ENCODE data around the gene ATAD3B. TPM values are rescaled to one million over a fixed set of nuclear protein-coding genes. Genes with fewer than 3 reads are reported as not detected.
"Not testable (repeated sequence)": the region's sequence is repeated elsewhere in the genome, so short reads cannot be mapped to it uniquely, and the experiment has no call there.

ATAD3B gene
- total RNA-seq, 1 experiment from 2014 or later = 36.3 TPM

DNA sequence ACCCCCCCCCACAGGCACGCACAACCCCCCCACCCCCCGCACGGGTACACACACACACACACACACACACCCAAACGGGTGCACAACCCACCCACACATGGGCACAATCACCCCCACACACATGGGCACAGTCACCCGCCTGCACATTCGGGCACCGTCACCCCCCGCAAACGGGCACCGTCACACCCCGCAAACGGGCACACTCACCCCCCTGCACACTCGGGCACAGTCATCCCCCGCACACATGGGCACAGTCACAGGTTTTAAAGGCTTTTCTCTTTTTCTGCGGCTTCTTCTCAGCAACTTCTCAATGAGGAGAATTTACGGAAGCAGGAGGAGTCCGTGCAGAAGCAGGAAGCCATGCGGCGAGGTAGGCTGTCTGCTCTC, 47.0 kb downstream of the ATAD3B start:
- DNase-seq (ENCODE audit: low read depth, low spot score); in situ Hi-C loops (cut with HindIII; ENCODE audit: low pct_unique_long_range_greater_than_20kb, low sequenced_read_pairs): not testable (repeated sequence)

DNA sequence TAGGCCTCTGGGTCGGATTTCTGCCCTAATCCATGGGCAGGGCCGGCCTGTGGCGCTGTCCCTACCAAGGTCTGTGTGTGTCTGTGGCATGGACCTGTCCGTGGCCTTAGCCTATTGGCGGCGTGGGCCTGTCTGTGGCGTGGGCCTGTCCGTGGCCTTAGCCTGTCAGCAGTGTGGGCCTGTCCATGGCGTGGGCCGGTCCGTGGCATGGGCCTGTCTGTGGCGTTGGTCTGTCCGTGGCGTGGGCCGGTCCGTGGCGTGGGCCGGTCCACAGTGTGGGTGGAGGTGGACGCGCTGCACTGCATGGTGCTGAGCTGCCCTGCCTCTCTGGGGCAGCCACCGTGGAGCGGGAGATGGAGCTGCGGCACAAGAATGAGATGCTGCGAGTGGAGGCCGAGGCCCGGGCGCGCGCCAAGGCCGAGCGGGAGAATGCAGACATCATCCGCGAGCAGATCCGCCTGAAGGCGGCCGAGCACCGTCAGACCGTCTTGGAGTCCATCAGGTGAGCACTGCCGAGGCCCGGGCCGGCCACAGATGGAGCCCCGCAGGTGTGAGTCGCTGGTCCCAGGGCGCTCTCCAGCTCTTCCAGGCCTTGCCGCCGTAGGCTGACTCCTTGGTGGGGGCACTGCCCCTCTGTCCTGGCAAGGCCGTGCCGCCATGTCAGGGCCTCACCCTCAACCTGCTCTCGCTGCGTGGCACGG, 48.4 kb downstream of the ATAD3B start:
- in situ Hi-C loops (cut with HindIII; ENCODE audit: low pct_unique_long_range_greater_than_20kb, low sequenced_read_pairs); DNase-seq (ENCODE audit: low read depth, low spot score): not testable (repeated sequence)

DNA sequence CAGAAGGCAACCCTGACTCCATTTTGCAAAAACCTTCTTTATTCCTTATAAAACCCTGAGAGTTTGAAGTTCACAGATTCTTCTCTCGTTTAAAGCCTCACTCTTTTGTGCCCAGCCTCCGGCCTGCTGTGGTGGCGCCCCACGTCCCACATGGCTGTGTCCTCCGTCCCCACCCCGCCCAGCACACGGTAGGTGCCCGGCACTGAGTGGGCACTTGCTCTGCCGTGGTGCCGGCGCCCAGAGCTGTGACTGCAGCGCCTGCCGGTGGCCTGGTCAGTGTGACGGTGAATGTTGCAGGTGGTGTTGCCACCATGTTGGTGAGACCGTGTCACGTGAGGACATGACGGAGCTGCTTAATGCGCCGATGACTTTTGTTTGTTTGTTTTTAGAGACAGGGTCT, 49.8 kb downstream of the ATAD3B start:
- in situ Hi-C loops (cut with HindIII; ENCODE audit: low pct_unique_long_range_greater_than_20kb, low sequenced_read_pairs) = no loop called here
- no peak for DNase-seq (ENCODE audit: low read depth, low spot score)

DNA sequence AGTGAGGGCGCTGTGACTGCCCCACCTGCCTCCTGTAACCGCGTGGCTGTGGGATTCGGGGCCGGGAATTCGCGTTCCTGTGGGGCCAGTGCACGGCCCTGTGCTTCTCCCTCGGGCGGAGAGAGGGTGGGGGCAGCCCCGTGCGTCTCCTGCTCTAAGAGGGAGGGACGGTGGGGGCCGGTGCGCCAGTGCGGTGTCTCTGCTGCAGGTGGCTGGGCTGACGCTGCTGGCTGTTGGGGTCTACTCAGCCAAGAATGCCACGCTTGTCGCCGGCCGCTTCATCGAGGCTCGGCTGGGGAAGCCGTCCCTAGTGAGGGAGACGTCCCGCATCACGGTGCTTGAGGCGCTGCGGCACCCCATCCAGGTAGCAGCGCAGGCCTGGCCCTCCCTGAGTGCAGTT, 51.0 kb downstream of the ATAD3B start:
- in situ Hi-C loops (cut with HindIII; ENCODE audit: low pct_unique_long_range_greater_than_20kb, low sequenced_read_pairs); DNase-seq (ENCODE audit: low read depth, low spot score): not testable (repeated sequence)

DNA sequence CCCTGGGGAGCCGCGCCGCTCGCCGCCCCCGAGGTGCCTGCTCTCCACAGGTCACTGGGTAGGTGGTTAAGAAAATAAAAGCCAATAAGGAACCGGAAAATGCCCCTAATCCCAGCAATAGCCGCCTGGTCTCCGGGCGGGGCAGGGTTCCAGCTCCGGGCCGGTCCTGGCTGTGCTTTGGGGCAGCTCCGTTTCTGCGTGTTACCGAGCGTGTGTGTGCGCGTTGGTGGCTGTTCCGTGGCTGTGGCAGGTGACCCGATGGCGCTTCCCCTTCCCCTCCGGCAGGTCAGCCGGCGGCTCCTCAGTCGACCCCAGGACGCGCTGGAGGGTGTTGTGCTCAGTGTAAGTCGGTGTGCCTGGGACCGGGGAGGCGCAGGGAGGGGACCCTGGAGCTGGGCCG, 51.7 kb downstream of the ATAD3B start:
- DNase-seq (ENCODE audit: low read depth, low spot score); in situ Hi-C loops (cut with HindIII; ENCODE audit: low pct_unique_long_range_greater_than_20kb, low sequenced_read_pairs): not testable (repeated sequence)

DNA sequence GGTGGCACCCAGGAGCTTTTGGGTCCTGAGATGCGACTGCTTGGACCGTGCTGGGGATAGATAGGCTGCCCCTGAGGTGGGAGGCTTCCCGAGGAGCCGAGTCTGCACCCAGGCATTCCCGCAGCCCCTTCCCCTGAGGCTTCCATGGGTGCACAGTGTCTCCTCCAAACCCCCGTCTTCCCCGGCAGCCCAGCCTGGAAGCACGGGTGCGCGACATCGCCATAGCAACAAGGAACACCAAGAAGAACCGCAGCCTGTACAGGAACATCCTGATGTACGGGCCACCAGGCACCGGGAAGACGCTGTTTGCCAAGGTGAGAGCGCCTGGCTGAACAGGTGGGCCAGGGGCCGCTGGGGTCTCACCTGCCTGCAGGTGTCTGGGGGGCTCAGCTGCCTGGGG, 52.1 kb downstream of the ATAD3B start:
- in situ Hi-C loops (cut with HindIII; ENCODE audit: low pct_unique_long_range_greater_than_20kb, low sequenced_read_pairs); DNase-seq (ENCODE audit: low read depth, low spot score): not testable (repeated sequence)

DNA sequence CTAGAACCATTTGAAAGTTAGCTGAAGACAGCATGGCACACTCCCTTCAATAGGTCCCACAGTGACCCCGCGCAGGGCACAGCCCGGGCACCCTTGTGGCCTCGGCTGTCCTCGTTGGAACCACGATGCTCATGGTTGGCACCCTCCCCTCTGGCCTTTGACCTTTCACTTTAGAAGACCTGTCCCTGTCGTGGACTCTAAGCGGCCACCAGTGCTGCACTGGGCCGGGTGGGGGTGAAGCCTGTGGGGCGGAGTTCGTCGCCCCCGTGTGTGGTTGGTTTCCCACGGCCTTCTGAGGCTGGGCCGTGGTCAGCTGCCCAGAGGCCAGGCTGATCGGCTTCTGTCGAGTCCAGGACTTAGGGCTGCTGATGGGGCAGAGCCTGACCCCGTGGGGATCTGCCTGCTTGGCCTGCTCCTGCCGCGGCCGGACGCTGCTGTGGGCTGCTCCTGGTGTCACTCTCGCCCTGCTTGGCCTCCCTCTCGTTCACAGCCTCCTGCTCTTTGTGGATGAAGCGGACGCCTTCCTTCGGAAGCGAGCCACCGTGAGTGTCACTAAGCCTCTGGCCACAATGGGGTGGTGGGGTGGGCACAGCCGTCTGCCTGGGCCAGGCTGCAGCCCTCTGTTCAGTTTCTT, 53.3 kb downstream of the ATAD3B start:
- in situ Hi-C loops (cut with HindIII; ENCODE audit: low pct_unique_long_range_greater_than_20kb, low sequenced_read_pairs); DNase-seq (ENCODE audit: low read depth, low spot score): not testable (repeated sequence)

DNA sequence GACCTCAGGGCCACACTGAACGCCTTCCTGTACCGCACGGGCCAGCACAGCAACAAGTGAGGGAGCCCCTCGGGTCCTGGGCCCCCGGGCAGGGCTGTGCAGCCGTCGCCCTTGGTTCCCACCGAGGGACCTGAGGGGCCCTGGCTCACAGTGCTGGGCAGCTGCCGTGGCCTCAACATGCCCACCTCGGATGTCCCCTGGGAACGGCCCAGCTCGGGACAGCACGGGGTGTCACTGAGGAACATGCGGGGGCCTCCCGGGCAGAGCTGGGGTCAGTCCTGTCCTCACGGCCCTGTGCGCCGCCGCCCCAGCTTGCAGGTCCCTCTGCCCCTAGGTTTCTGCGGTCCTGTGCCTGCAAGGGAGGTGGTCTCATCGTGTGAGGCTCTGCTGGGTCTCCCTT, 54.9 kb downstream of the ATAD3B start:
- DNase-seq (ENCODE audit: low read depth, low spot score); in situ Hi-C loops (cut with HindIII; ENCODE audit: low pct_unique_long_range_greater_than_20kb, low sequenced_read_pairs): not testable (repeated sequence)

DNA sequence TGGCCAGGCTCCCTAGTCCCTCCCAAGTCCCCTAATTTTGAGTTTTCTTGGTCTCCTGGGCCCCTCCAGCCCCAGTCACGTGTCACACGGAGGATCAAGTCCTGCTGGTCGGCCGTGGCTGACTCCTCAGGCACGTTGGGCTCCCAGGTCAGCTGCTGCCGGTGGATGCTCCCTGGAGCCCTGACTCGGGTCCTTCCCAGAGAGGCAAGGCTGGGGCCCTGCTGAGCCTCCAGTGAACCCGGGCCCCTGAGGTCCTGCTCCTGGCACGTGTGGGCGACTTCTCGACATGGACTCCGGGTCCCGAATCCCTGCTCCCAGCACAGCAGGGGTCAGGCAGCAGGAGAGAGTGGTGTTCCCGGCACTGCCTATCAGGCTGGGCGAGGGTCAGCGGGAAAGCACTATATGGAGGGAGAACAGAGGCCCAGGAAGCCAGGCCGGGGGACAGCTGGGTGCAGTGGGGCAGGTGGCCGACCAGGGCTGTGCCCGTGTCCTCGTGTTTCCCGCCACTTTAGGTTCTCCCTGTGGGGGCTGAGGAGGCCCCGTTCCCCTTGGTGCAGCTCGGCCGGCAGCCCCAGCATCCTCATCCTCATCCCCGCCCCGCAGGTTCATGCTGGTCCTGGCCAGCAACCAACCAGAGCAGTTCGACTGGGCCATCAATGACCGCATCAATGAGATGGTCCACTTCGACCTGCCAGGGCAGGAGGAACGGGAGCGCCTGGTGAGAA, 55.7 kb downstream of the ATAD3B start:
- DNase-seq (ENCODE audit: low read depth, low spot score) = no peak
- in situ Hi-C loops (cut with HindIII; ENCODE audit: low pct_unique_long_range_greater_than_20kb, low sequenced_read_pairs) = no loop called here

DNA sequence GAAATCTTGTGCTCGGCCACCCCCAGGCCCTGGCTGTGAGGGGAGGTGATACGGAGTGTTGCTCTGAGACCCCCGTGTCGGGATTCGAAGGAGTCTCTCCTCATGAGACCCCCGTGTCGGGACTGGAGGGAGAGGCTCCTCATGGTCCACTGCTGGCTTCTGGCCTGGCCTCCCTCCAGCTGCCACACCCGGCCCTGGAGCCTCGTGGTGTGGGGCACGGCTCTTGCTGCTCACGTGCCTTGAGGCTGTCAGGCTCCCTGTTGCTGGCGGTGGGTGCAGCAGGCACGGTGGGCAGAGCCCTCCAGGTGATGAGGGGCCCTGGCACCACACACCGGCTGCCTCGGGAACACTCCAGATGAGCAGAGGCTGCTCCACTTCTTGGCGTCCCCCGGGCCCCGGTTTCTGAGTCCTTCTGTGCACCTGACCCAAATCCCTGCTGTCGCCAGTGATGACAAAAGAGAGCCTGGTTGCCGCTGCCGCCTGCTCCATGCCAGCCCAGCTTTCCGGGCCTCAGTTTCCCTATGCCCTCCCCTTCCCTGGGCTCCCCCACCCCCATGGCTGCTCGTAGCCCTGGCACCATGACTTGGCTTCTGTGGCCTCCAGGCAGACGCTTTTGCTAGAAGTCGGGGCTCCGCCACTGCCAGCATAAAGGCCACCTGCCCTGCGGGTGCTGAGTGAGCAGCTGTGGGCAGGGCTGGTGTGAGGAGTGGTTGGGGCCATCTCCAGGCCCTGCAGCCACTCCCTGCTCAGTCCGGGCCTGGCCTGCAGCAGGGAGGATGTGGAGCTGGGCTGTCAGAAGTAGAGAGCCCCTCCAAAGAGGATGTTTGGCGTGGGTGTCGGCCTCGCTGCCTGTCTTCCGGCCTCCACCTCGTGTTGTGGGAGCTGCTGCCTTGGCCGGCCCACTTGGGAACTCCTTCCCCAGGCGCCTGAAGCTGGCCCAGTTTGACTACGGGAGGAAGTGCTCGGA, 57.0 kb downstream of the ATAD3B start:
- no peak for DNase-seq (ENCODE audit: low read depth, low spot score)
- in situ Hi-C loops (cut with HindIII; ENCODE audit: low pct_unique_long_range_greater_than_20kb, low sequenced_read_pairs) = no loop called here

DNA sequence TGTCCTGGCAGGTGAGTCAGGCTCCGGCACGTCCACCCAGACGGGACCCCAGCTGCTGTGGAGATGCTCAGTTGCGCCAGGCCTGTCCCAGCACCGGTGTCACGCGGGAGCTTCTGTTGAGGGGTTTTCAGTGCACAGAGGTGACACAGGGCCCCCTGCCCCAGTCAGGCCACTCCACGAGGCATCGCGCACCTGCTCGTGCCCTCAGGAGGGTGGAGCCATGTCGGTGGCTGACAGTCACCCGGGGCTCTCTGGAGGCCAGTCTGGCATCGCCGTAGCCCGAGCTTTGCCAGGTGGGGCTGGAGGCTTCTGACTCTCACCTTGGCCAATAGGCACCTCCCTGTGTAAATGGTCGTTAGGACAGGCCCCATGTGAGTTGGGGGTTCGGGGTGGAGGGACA, 57.8 kb downstream of the ATAD3B start:
- in situ Hi-C loops (cut with HindIII; ENCODE audit: low pct_unique_long_range_greater_than_20kb, low sequenced_read_pairs) = no loop called here
- no peak for DNase-seq (ENCODE audit: low read depth, low spot score)

DNA sequence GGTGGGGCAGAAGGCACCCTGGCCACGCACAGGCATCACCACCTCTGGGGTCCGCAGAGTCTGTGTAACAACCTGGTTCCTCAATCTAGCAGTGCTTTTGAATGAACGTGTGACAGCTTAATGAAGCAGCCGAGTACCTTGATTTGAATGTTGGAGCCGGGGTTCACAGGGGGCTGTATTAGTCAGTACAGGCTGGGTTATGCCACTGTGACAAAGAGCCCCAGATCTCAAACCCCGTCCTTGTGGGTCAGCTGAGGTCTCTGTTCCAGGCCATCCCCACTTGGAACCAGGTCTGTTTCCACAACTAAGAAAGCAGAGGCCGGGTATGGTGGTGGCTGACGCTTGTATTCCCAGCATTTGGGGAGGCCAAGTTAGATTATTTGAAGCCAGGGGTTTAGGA, 58.4 kb downstream of the ATAD3B start:
- DNase-seq (ENCODE audit: low read depth, low spot score) = no peak
- in situ Hi-C loops (cut with HindIII; ENCODE audit: low pct_unique_long_range_greater_than_20kb, low sequenced_read_pairs) = no loop called here

DNA sequence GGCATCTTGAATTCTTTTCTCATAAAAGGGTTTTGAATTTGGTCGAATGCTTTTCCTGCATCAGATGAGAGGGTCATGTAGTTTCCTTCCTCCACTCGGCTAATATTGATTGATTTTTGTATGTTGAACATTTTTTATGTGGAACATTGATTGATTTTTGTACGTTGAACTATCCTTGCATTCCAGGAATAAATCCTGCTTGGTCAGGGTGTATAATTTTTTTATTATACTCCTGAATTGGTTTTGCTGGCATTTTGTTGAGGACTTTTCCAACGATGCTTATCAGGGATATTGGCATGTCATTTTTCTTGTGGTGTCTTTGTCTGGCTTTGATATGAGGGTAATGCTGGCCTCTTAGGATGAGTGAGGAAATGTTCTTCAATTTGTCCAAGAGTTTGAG, 60.4 kb downstream of the ATAD3B start:
- in situ Hi-C loops (cut with HindIII; ENCODE audit: low pct_unique_long_range_greater_than_20kb, low sequenced_read_pairs) = no loop called here
- no peak for DNase-seq (ENCODE audit: low read depth, low spot score)

DNA sequence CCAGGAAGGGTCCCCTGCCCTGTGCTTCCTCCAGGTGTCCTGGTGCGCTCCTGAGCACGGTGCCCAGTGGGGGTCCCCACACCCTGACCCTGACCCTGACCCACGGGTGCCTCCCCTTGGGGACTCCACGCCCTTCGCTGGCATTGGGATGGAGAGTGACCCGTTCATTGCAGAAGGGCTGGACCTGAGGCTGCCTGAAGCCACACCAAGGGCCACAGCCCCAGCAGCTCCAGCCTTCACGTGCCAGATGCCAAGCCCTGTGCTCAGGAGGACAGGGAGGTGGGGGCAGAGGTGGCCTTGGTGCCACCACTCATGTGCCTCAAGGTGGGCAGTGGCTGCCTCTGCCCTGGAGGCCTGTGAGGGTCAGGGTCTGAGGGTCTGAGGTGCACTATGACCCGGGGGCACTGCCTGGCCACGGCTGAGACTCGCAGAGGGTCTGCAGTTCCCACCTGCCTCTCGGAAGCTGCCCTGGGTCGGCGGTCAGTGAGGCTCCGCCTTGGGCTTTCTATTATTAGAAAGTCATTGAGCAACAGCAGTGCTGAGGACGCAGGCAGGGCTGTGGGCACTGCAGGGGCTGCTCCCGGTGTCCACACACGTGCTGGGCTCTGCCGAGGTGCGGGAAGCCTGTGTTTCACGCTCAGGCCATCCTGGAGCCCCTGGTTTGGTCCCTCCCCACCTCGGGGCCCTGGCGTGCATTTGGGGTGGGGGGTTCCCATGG, 61.8 kb downstream of the ATAD3B start:
- in situ Hi-C loops (cut with HindIII; ENCODE audit: low pct_unique_long_range_greater_than_20kb, low sequenced_read_pairs); DNase-seq (ENCODE audit: low read depth, low spot score): not testable (repeated sequence)

DNA sequence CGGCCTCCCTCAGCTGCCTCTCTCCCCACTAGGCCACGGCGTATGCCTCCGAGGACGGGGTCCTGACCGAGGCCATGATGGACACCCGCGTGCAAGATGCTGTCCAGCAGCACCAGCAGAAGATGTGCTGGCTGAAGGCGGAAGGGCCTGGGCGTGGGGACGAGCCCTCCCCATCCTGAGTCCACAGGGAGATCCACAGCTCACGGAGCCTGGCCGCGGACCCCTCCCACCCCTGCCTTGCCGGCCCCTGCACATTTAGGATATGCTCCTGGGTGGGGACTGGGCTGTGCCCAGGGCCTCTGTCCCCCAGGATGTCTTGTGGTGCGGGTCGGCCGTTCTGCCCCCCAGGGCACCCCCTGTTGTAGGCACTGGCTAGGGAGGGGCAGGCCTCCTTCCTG, 62.3 kb downstream of the ATAD3B start:
- in situ Hi-C loops (cut with HindIII; ENCODE audit: low pct_unique_long_range_greater_than_20kb, low sequenced_read_pairs); DNase-seq (ENCODE audit: low read depth, low spot score): not testable (repeated sequence)

DNA sequence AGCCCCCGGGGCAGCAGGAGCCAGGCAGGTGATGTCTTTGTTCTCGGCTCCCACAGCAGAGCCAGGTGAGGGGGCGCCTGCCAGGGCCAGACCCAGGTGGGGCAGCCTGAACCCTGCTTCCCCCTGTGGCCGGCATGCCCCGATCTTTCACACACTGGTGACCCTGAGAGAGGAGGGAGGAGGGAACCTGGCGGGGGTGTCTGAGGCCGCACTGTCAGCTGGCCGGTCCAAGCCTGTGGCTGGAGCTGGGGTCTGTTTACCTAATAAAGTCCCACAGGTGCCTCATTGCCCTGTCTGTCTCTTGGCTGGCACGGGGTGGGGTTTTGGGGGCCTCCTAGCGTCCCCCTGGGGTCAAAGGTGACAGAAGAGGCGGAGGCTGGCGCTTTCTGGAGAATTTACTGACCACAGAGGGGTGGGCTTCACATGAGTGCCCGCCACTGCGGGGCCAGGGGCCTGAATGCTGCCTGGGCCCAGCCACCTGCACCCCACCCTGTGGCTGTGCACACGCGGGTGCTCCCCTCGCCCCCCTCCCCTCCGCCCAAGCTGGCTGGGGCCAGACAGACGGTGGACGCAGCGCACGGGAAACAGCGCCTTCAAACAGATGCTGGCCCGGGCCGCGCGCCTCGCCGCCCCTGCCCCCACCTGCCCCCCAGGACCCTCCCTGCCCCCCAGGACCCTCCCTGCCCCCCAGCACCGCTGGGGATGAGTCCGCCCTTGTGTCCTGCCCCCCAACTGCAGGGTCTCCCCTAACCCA, 63.0 kb downstream of the ATAD3B start:
- no peak for DNase-seq (ENCODE audit: low read depth, low spot score)
- in situ Hi-C loops (cut with HindIII; ENCODE audit: low pct_unique_long_range_greater_than_20kb, low sequenced_read_pairs) = no loop called here
